GM12891 (cell line): ENCODE data around the gene APOC1.
"Not testable (repeated sequence)": the region's sequence is repeated elsewhere in the genome, so short reads cannot be mapped to it uniquely, and the experiment has no call there.

Experiments used
- DNase-seq: peaks from one replicate; pipeline ENCODE4 v3.0.0; 2011; ENCODE audit warnings: low spot score; ENCODE audit not compliant: insufficient read length
- FAIRE-seq: peaks from 2 replicates; lab custom pipeline; 2011; peaks lifted over from hg19 to GRCh38; lab: Jason Lieb, UNC
- PAX5 ChIP-seq: IDR thresholded peaks from 2 replicates; pipeline ENCODE4 v1.6.1; 2011; ENCODE audit warnings: low read length, moderate library complexity, mild to moderate bottlenecking; ENCODE audit not compliant: insufficient read depth, severe bottlenecking
- POLR2A ChIP-seq: IDR thresholded peaks from 2 replicates; pipeline ENCODE4 v1.6.1; 2011; ENCODE audit warnings: low read depth, low read length, control low read depth
- POLR2AphosphoS5 ChIP-seq: IDR thresholded peaks from 2 replicates; pipeline ENCODE4 v1.6.1; 2011; ENCODE audit warnings: low read depth, low read length, control low read depth
- POU2F2 ChIP-seq: IDR thresholded peaks from 2 replicates; pipeline ENCODE4 v1.6.1; 2011; ENCODE audit warnings: low read depth, mild to moderate bottlenecking, control low read depth, low read length, moderate library complexity
- SPI1 ChIP-seq: IDR thresholded peaks from 2 replicates; pipeline ENCODE4 v1.6.1; 2011; ENCODE audit warnings: low read depth, low read length, control low read depth
- TAF1 ChIP-seq: IDR thresholded peaks from 2 replicates; pipeline ENCODE4 v1.6.1; 2011; ENCODE audit warnings: low read depth, low read length, control low read depth

Gene APOC1

DNA sequence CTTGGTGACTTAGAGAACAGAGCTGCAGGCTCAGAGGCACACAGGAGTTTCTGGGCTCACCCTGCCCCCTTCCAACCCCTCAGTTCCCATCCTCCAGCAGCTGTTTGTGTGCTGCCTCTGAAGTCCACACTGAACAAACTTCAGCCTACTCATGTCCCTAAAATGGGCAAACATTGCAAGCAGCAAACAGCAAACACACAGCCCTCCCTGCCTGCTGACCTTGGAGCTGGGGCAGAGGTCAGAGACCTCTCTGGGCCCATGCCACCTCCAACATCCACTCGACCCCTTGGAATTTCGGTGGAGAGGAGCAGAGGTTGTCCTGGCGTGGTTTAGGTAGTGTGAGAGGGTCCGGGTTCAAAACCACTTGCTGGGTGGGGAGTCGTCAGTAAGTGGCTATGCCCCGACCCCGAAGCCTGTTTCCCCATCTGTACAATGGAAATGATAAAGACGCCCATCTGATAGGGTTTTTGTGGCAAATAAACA is 9.9 kb downstream of the APOC1 start:
- FAIRE-seq (no peak), DNase-seq (no peak)
- TF ChIP-seq POLR2AphosphoS5 = no peak
- TF ChIP-seq TAF1 = no peak
- TF ChIP-seq SPI1 = no peak
- no peak for TF ChIP-seq POLR2A

DNA sequence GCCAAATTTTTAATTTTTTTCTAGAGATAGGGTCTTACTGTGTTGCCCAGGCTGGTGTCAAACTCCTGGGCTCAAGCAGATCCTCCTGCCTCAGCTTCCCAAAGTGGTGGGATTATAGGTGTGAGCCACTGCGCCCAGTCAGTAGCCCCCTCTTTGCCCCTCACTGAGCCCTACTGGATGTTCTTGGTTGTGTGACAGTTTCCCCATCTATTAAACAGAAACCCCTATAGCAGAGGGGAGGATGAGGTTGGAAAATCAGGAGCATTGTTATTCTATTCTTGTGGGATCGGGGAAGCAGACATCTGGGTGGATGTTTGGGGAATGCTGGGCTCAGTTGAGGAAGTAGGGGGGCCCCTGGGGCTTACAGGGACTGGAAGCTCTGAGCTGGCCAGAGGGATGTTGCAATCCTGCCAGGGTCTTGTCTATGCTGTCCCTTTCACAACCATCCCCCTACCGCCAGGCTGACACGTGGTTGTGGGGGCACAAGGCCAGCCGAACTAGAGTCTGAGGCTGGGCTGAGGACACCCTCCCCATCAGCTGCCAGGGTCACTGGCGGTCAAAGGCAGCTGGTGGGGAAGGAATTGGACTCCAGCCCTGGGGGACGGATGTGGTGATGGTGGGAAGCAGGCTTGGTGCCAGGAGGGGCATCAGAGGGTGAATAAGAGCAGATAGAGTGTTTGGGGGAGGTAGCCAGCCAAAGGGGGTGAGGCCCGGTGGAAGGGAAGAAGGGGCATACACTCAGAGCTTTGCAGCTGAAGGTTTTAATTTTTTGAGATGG is 10.9 kb downstream of the APOC1 start:
- no peak for DNase-seq
- TF ChIP-seq PAX5 (no peak), POU2F2 (no peak), TAF1 (no peak), POLR2A (no peak), SPI1 (no peak), POLR2AphosphoS5 (no peak)
- no peak for FAIRE-seq

DNA sequence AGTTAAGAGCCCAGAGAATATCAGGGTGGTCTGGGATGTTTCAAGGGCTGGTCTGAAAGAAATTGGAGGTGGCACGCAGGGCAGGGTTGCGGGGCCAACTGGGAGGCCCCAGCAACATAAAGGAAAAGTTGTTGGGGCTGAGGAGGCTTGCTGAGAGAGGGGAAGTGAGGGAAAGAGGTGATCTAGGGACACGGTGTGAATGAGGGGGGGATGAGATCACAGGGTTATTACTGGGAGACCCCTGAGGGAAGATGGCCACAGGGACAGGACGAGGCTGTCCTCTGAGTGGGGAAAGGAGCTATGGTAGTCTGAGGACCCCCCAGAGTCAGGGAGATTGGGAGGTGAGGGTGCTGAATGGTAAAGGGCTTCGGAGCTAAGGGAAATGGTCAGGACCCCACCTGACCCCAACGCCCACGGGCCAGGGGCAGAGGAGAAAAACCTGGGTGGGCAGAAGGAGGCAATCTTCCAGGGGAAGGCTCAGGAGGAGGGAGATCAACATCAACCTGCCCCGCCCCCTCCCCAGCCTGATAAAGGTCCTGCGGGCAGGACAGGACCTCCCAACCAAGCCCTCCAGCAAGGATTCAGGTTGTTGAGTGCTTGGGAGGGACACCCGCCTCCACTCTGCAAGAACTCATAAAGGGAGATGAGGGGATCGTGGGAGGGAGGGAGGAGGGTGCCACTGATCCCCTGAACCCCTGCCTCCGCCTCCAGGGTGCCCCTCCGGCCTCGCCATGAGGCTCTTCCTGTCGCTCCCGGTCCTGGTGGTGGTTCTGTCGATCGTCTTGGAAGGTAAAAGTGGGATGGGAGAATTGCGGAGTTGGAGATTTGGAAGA is 12.1 kb downstream of the APOC1 start:
- not testable (repeated sequence) for DNase-seq, FAIRE-seq

DNA sequence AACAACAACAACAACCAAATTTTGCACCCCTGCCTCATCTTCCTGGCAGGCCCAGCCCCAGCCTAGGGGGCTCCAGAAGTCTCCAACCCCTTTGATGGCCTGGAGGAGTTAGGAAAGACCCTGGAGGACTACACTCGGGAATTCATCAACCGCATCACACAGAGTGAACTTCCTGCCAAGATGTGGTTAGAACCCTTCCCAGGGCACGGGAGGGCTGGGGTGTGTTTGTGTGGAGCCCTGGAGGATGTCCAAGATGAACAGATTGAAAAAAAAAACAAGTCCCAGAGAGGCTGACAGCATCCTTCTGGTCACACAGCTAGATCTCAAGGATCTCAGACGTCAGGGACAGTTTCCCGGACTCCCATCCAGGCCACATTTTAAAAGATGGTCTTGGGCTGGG is 13.3 kb downstream of the APOC1 start:
- TF ChIP-seq POU2F2 (no peak), POLR2AphosphoS5 (no peak), TAF1 (no peak), POLR2A (no peak), PAX5 (no peak), SPI1 (no peak)
- FAIRE-seq (no peak), DNase-seq (no peak)

DNA sequence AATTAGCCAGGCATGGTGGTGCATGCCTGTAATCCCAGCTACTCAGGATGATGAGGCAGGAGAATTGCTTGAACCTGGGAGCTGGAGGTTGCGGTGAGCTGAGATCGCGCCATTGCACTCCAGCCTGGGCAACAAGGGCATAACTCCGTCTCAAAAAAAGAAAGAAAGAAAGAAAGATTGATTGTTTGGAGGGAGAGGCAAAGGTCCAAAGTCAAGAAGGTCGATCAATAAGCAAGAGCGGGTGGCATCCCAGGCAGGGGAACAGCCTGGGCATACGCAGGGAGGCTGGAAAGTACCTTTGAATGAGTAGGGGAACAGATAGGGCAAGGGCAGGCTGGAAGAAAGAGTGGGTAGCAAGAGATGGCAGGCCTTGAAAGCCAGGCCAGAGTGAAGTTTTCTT is 15.7 kb downstream of the APOC1 start:
- DNase-seq = no peak
- no peak for TF ChIP-seq PAX5
- FAIRE-seq = no peak

DNA sequence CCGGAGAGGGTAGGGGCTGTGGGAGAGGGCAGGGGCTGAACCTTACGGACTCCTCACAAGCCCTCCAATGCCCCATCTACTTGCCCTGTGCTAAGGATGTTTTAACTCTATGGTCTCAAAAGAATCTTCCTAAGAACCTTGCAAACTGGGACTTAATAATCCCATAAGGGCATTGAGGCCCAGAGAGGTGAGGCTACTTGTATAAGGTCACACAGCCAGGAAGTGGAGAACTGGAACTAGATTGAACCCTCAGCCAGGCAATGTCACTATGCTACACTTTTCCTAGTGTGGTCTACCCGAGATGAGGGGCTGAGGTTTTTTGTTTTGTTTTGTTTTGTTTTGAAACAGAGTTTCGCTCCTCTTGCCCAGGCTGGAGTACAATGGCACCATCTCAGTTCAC is 17.1 kb downstream of the APOC1 start:
- DNase-seq (no peak), FAIRE-seq (no peak)
- TF ChIP-seq POLR2A = no peak
- no peak for TF ChIP-seq TAF1
- TF ChIP-seq POU2F2 = no peak
- TF ChIP-seq PAX5 = no peak
- TF ChIP-seq POLR2AphosphoS5 = no peak
- TF ChIP-seq SPI1 = no peak

DNA sequence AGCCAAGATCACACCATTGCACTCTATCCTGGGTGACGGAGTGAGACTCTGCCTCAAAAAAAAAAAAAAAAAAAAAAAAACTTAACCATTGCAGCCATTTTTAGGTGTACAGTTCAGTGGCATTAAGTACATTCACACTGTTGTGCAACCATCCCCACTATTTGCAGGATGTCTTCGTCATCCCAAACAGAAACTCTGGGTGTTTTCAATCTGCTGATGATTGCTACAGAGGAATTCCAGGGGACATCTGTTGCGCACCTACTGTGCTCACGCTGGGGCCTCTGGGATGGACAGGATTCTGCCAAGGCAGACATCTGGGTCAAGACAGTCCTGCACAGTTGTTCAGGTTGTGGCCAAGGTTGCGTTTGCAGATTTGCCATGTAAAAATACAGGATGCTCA is 25.3 kb downstream of the APOC1 start:
- TF ChIP-seq POU2F2 = no peak
- TF ChIP-seq SPI1 = no peak
- no peak for FAIRE-seq
- DNase-seq = no peak

DNA sequence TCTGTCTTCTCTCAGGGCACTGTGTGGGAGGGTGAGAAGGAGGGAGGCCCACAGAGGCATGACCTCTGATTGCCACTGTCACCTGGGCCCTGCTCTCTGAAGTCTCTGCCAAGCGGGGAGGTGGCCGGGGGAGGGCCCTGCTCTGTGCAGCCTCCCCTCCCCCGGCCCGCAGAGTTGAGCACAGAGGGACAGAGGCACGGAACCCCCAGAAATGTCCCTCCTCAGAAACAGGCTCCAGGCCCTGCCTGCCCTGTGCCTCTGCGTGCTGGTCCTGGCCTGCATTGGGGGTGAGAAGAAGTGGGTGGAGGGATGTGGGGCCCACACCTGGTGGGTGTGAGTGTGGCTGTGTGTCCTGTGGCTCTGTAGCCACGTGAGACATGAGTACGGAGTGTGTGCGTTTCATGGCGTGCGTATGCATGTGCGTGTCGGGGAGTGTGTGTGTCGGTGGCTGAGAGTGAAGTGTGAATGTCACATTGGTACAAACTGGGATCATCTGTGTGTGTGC is 27.7 kb downstream of the APOC1 start, which contains the start of gene APOC4:
Gene APOC4, plus strand, starts transcription at position 171 of the 505 bp plus-strand sequence. Its CDS starts 41 bp downstream, at position 212.
- DNase-seq = no peak
- no peak for FAIRE-seq
- TF ChIP-seq PAX5 (no peak), POLR2A (no peak), POU2F2 (no peak), SPI1 (no peak), TAF1 (no peak), POLR2AphosphoS5 (no peak)

DNA sequence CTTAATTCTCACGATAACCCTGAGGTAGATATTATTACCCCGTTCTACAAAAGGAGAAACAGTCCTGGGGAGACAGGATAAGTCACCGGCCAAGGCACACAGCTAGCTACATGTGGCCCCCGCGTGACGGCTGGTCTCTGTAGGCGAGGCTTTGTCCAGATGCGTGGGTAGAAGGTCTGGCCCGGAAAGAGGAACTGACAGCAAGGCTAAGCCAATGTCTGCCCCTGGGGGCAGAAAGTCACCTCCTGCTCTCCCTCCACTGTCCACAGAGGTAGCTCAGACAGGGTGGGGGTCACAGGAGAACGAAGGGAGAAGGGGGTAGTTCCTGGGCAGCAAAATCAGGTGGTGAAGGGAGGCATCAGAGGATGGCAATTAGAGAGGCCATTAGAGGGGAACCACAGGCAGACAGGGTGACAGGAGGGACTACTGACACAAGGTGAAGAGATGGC is 29.4 kb downstream of the APOC1 start:
- TF ChIP-seq TAF1 (0 out of 2 replicates have a peak, but pooled peaks have one; percentile 36), POLR2AphosphoS5 (peak; percentile 54; the same call in 1 of the 2 replicates), POLR2A (0 out of 2 replicates have a peak, but pooled peaks have one; percentile 41), PAX5 (no peak), SPI1 (peak; percentile 98), POU2F2 (0 out of 2 replicates have a peak, but pooled peaks have one; percentile 21)
- peak; percentile 86 for DNase-seq
- FAIRE-seq = peak; percentile 91
